ENCODE results near the gene RUNX2. TPM values are rescaled to one million over a fixed set of nuclear protein-coding genes. Genes with fewer than 3 reads are reported as not detected.

The RUNX2 gene
- total RNA-seq, 2 experiments from 2014 or later, result 0.27 to 0.44 TPM

DNA sequence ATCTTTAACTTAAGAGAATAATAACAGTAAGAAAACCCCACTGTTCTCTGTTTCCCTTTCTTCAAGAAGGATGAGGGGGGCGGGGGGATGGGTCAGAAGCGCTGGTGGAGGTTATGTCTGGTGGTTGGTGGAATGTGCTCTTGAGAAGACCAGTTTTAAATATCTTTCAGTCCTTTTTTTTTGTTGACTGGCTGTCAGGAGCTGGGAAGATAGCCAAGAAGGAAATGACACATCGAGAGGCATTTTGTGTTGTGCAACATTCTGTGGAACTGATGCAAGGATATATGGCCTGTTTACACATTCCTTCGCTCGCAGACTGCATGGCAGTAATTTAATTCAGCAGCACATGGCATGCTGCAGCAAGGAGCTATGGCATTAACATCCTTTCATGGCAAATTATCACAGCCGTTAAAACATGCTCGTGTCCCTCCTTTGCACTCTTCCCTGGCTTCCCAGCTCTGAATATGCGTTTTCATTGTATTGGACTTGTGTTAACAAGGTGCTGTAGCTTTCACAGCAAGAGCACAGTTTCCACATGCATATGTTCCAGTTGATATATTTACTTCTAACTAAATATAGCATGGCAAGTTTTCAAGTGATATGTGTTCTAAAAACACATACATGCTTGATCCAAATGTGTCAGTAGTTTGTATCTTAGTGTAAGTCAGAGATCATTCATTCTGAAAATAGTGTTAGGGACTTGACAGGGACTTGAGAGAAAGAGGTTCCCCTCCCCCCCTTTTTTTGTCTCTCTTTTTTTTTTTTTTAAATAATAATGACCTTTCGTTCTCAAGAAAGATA, 117.8 kb downstream of the RUNX2 start:
- POLR2A ChIA-PET, result no interaction called here
- H3K4me2 ChIP-seq (ENCODE audit: low read length), result no peak overlapping the region
- H3K79me2 ChIP-seq (ENCODE audit: insufficient read depth, low read depth, low read length), result no peaks in the 10 kb centered on the region
- H2AFZ ChIP-seq (ENCODE audit: low read length), result no peak overlapping the region
- CTCF ChIA-PET (ENCODE audit: unreplicated experiment), result no interaction called here
- no peaks in the 10 kb centered on the region for H4K20me1 ChIP-seq (ENCODE audit: insufficient read depth, low read length)
- no peaks in the 10 kb centered on the region for H3K4me1 ChIP-seq (ENCODE audit: insufficient read depth, low read length, poor library complexity, severe bottlenecking)
- no TSS peak for BruUV-seq (replicated peaks)
- intact Hi-C loops (cut with micrococcal nuclease; ENCODE audit: unreplicated experiment), result no loop called here
- no peak for DNase-seq (ENCODE audit: low spot score)
- no peak overlapping the region for H3K4me3 ChIP-seq (ENCODE audit: low read depth, low read length, poor library complexity, severe bottlenecking)
- no peak for TF ChIP-seq EZH2phosphoT487 (IDR thresholded peaks at IDR 0.05; ENCODE audit: borderline replicate concordance, low read depth, low read length)
- TF ChIP-seq, protein P1, sequence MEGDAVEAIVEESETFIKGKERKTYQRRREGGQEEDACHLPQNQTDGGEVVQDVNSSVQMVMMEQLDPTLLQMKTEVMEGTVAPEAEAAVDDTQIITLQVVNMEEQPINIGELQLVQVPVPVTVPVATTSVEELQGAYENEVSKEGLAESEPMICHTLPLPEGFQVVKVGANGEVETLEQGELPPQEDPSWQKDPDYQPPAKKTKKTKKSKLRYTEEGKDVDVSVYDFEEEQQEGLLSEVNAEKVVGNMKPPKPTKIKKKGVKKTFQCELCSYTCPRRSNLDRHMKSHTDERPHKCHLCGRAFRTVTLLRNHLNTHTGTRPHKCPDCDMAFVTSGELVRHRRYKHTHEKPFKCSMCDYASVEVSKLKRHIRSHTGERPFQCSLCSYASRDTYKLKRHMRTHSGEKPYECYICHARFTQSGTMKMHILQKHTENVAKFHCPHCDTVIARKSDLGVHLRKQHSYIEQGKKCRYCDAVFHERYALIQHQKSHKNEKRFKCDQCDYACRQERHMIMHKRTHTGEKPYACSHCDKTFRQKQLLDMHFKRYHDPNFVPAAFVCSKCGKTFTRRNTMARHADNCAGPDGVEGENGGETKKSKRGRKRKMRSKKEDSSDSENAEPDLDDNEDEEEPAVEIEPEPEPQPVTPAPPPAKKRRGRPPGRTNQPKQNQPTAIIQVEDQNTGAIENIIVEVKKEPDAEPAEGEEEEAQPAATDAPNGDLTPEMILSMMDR (conservative IDR thresholded peaks at IDR 0.05; ENCODE audit: low read length), result no peak
- H3K9me3 ChIP-seq (ENCODE audit: low read length), result no peaks in the 10 kb centered on the region
- H3K27ac ChIP-seq (ENCODE audit: low read depth, low read length, poor library complexity, severe bottlenecking), result no peak overlapping the region
- no peaks in the 10 kb centered on the region for H3K36me3 ChIP-seq (ENCODE audit: insufficient read depth, low read length)
- no peaks in the 10 kb centered on the region for H3K9me2 ChIP-seq (ENCODE audit: insufficient read depth, low read length)

DNA sequence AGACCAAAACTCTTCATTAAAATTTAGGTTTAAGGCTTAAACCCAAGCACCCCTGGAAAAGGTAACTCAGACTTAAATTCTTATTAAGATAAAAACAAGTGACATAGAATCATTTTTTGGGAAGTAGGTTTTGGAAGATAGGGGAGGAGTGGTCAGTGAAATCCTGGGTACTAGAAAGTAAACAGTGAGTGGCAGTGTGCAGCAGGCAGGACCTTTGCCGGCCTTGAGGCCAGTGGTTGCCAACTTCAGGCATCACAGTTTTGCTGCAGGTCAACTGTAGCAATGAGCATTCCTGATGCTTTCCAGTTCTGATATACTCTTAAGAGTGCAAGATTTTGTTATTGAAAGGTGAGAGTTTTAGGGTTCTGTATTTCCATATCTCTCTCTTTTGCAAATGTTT, 118.9 kb downstream of the RUNX2 start:
- Histone ChIP-seq H4K20me1 (ENCODE audit: insufficient read depth, low read length) (no peaks in the 10 kb centered on the region), H3K27ac (ENCODE audit: low read depth, low read length, poor library complexity, severe bottlenecking) (no peak overlapping the region), H3K9me2 (ENCODE audit: insufficient read depth, low read length) (no peaks in the 10 kb centered on the region), H3K9me3 (ENCODE audit: low read length) (no peaks in the 10 kb centered on the region), H3K36me3 (ENCODE audit: insufficient read depth, low read length) (no peaks in the 10 kb centered on the region), H3K4me3 (ENCODE audit: low read depth, low read length, poor library complexity, severe bottlenecking) (no peak overlapping the region), H3K4me2 (ENCODE audit: low read length) (no peak overlapping the region), H3K79me2 (ENCODE audit: insufficient read depth, low read depth, low read length) (no peaks in the 10 kb centered on the region), H3K4me1 (ENCODE audit: insufficient read depth, low read length, poor library complexity, severe bottlenecking) (no peaks in the 10 kb centered on the region), H2AFZ (ENCODE audit: low read length) (no peak overlapping the region)
- DNase-seq (ENCODE audit: low spot score), result no peak
- no peak for TF ChIP-seq EZH2phosphoT487 (IDR thresholded peaks at IDR 0.05; ENCODE audit: borderline replicate concordance, low read depth, low read length)
- TF ChIP-seq, protein P1 (conservative IDR thresholded peaks at IDR 0.05; ENCODE audit: low read length), result no peak
- POLR2A ChIA-PET, result no interaction called here
- intact Hi-C loops (cut with micrococcal nuclease; ENCODE audit: unreplicated experiment), result no loop called here
- BruUV-seq (replicated peaks), result no TSS peak
- CTCF ChIA-PET (ENCODE audit: unreplicated experiment), result no interaction called here

DNA sequence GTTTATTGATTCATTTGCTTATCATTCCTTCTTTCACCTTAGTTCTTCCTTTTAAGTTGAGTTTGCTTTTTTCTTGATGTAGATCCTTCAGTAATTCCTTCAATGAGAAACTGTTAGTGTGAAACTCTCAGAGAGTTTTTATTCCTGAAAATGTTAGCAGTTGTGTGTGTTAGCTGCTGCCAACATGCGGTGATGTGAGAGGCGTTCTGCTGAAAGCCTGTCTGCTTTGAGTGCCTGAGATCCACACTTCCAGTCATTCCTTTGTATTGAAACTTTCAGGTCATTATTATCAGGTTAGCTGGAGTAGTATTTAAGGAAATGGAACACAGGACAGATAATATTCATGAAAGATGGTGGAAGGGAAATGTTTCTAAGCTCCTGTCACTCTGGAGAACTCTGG, 119.6 kb downstream of the RUNX2 start:
- Histone ChIP-seq H3K4me2 (ENCODE audit: low read length) (no peak overlapping the region), H3K36me3 (ENCODE audit: insufficient read depth, low read length) (no peaks in the 10 kb centered on the region), H4K20me1 (ENCODE audit: insufficient read depth, low read length) (no peaks in the 10 kb centered on the region), H3K9me3 (ENCODE audit: low read length) (no peaks in the 10 kb centered on the region), H3K79me2 (ENCODE audit: insufficient read depth, low read depth, low read length) (no peaks in the 10 kb centered on the region), H3K27ac (ENCODE audit: low read depth, low read length, poor library complexity, severe bottlenecking) (no peak overlapping the region), H3K4me1 (ENCODE audit: insufficient read depth, low read length, poor library complexity, severe bottlenecking) (no peaks in the 10 kb centered on the region), H2AFZ (ENCODE audit: low read length) (no peak overlapping the region), H3K9me2 (ENCODE audit: insufficient read depth, low read length) (no peaks in the 10 kb centered on the region), H3K4me3 (ENCODE audit: low read depth, low read length, poor library complexity, severe bottlenecking) (no peak overlapping the region)
- DNase-seq (ENCODE audit: low spot score), result no peak
- CTCF ChIA-PET (ENCODE audit: unreplicated experiment), result no interaction called here
- intact Hi-C loops (cut with micrococcal nuclease; ENCODE audit: unreplicated experiment), result no loop called here
- BruUV-seq (replicated peaks), result no TSS peak
- POLR2A ChIA-PET, result no interaction called here
- TF ChIP-seq EZH2phosphoT487 (IDR thresholded peaks at IDR 0.05; ENCODE audit: borderline replicate concordance, low read depth, low read length), result no peak
- TF ChIP-seq, protein P1 (conservative IDR thresholded peaks at IDR 0.05; ENCODE audit: low read length), result no peak

Measured in OCI-LY7 (cell line).